WTC11 (cell line): Measurements from ENCODE around the gene EXO5. TPM values are rescaled to one million over a fixed set of nuclear protein-coding genes. Genes with fewer than 3 reads are reported as not detected.
A peak's percentile ranks its signal among the peaks of the same experiment; 100 is the strongest.

Experiments
- ATAC-seq: fragments of 200-7000 bp; cut with Tn5 transposase; 2 replicates; pipeline ENCODE4 v1.10.0; 2021; ENCODE audit warnings: mild to moderate bottlenecking, moderate library complexity
- CTCF ChIA-PET: fragments of 300-600 bp; sonication (Branson Sonifier 250); formaldehyde crosslinking; loops from one replicate; lab custom pipeline; 2021; ENCODE audit warnings: antibody characterized with exemption; lab: Charles Lee
- POLR2A ChIA-PET: fragments of 350-600 bp; sonication (Branson Sonifier 250); formaldehyde crosslinking; loops from one replicate; lab custom pipeline; 2021; ENCODE audit warnings: antibody characterized with exemption; lab: Charles Lee
- DNase-seq: peaks from one replicate; pipeline ENCODE4 v3.0.0; 2021; ENCODE audit warnings: low spot score
- H3K27ac Mint-ChIP-seq: 2 replicates; pipeline ENCODE4 v1.8.0; 2021; ENCODE audit warnings: mixed read lengths
- H3K27me3 Mint-ChIP-seq: 2 replicates; pipeline ENCODE4 v1.8.0; 2021; ENCODE audit warnings: low read depth, mild to moderate bottlenecking, moderate library complexity, mixed read lengths
- H3K36me3 Mint-ChIP-seq: 2 replicates; pipeline ENCODE4 v1.8.0; 2021; ENCODE audit warnings: mixed read lengths
- H3K4me1 Mint-ChIP-seq: 2 replicates; pipeline ENCODE4 v1.8.0; 2022; ENCODE audit warnings: mixed read lengths
- H3K4me3 Mint-ChIP-seq: 2 replicates; pipeline ENCODE4 v1.8.0; 2021; ENCODE audit warnings: mild to moderate bottlenecking, moderate library complexity, mixed read lengths
- H3K9me3 Mint-ChIP-seq: 2 replicates; pipeline ENCODE4 v1.8.0; 2021; ENCODE audit warnings: mixed read lengths
- AFF4 ChIP-seq: sonication (generic); formaldehyde crosslinking; IDR thresholded peaks from 2 replicates; pipeline ENCODE4 v1.8.1; 2023; ENCODE audit warnings: mild to moderate bottlenecking, missing genetic modification reagents, borderline replicate concordance
- AR ChIP-seq: fragments of 250-450 bp; sonication (Bioruptor Pico); IDR thresholded peaks from 2 replicates; pipeline ENCODE4 v1.9.0; 2021; ENCODE audit warnings: mild to moderate bottlenecking
- ATF2 ChIP-seq: sonication (generic); formaldehyde crosslinking; IDR thresholded peaks from 2 replicates; pipeline ENCODE4 v1.8.1; 2022; ENCODE audit warnings: low read depth, missing genetic modification reagents, borderline replicate concordance
- ATF6 ChIP-seq: sonication (generic); formaldehyde crosslinking; IDR thresholded peaks from 2 replicates; pipeline ENCODE4 v1.8.1; 2023; ENCODE audit warnings: mild to moderate bottlenecking, missing genetic modification reagents
- CREB1 ChIP-seq: sonication (generic); formaldehyde crosslinking; IDR thresholded peaks from 2 replicates; pipeline ENCODE4 v1.8.0; 2023; ENCODE audit warnings: mild to moderate bottlenecking, missing genetic modification reagents
- CREM ChIP-seq: sonication (generic); formaldehyde crosslinking; IDR thresholded peaks from 2 replicates; pipeline ENCODE4 v1.8.1; 2022; ENCODE audit warnings: mild to moderate bottlenecking, missing genetic modification reagents, moderate library complexity
- CTCF ChIP-seq: fragments of 200-600 bp; IDR thresholded peaks from 2 replicates; pipeline ENCODE4 v1.8.0; 2022; ENCODE audit warnings: antibody characterized with exemption
- FOXK1 ChIP-seq: sonication (generic); formaldehyde crosslinking; IDR thresholded peaks from 2 replicates; pipeline ENCODE4 v1.8.0; 2022; ENCODE audit warnings: mild to moderate bottlenecking, moderate library complexity, missing genetic modification reagents
- MAX ChIP-seq: sonication (generic); formaldehyde crosslinking; IDR thresholded peaks from 2 replicates; pipeline ENCODE4 v1.8.0; 2022; ENCODE audit warnings: mild to moderate bottlenecking, missing genetic modification reagents
- RORB ChIP-seq: fragments of 250-450 bp; sonication (Bioruptor Pico); IDR thresholded peaks from 2 replicates; pipeline ENCODE4 v1.9.0; 2021; ENCODE audit warnings: mild to moderate bottlenecking
- SP1 ChIP-seq: sonication (generic); formaldehyde crosslinking; conservative IDR thresholded peaks from 2 replicates; pipeline ENCODE4 v1.8.1; 2022; ENCODE audit warnings: missing genetic modification reagents
- ZNF232 ChIP-seq: sonication (generic); formaldehyde crosslinking; IDR thresholded peaks from 2 replicates; pipeline ENCODE4 v1.8.0; 2022; ENCODE audit warnings: mild to moderate bottlenecking, missing genetic modification reagents
- ZNF281 ChIP-seq: sonication (generic); formaldehyde crosslinking; IDR thresholded peaks from 2 replicates; pipeline ENCODE4 v1.8.0; 2023; ENCODE audit warnings: mild to moderate bottlenecking, missing genetic modification reagents
- ZNF512 ChIP-seq: sonication (generic); formaldehyde crosslinking; IDR thresholded peaks from 2 replicates; pipeline ENCODE4 v1.8.1; 2022; ENCODE audit warnings: missing genetic modification reagents, borderline replicate concordance
- total RNA-seq: library from RNA; stranded (reverse); gene quantifications from 3 replicates; pipeline ENCODE4 v1.2.3, GENCODE V29; 2021

The EXO5 gene
- total RNA-seq, 1 experiment from 2014 or later = 5.5 TPM

GRCh38 chr1:40530735-40531380 is 22.3 kb downstream of the EXO5 start:
- H3K36me3 Mint-ChIP-seq = peaks cover 13% of the 10 kb centered on the region
- POLR2A ChIA-PET = interaction anchor here (0.6 to 1.6 kb wide), 4 partner anchors 10 to 54 kb away, joined by 3 to 5 read pairs (median 4); partner anchors contain the start of genes EXO5 and ZFP69
- peak overlapping the region; percentile 97 for H3K4me3 Mint-ChIP-seq
- no peak for DNase-seq
- peaks cover 15% of the 10 kb centered on the region for H3K27me3 Mint-ChIP-seq
- H3K27ac Mint-ChIP-seq = peak overlapping the region; percentile 94
- TF ChIP-seq ATF2 (no peak), AR (CRISPR knock-in tag) (no peak), AFF4 (no peak), RORB (CRISPR knock-in tag) (no peak)
- H3K4me1 Mint-ChIP-seq = peaks cover 12% of the 10 kb centered on the region
- peaks cover 7% of the 10 kb centered on the region for H3K9me3 Mint-ChIP-seq
- CTCF ChIA-PET = interaction anchor here (0.6 to 2.4 kb wide), 8 partner anchors 9 to 216 kb away, joined by 3 to 15 read pairs (median 5); partner anchors contain the start of genes EXO5 and ZFP69B
- no peak for ATAC-seq

GRCh38 chr1:40531381-40532061 is 23.0 kb downstream of the EXO5 start, which contains the start of gene ZNF684:
ZNF684 (plus strand) TSS chr1:40531637; CDS start chr1:40533167, 1,530 bp downstream.
- Mint-ChIP-seq H3K36me3 (peaks cover 11% of the 10 kb centered on the region), H3K4me1 (peaks cover 12% of the 10 kb centered on the region), H3K27ac (peak within 1 kb of the TSS; percentile 94), H3K4me3 (peak within 1 kb of the TSS; percentile 97)
- peak; percentile 80 for DNase-seq
- CTCF ChIA-PET = interaction anchor here (0.6 to 2.4 kb wide), 16 partner anchors 9 to 318 kb away, joined by 3 to 15 read pairs (median 5); partner anchors contain the start of genes EXO5 and ZFP69B
- TF ChIP-seq MAX (CRISPR knock-in tag) (peak; percentile 49; the same call in 1 of the 2 replicates), CTCF (no peak), CREM (CRISPR knock-in tag) (peak; percentile 74; the same call in 1 of the 2 replicates), ZNF232 (CRISPR knock-in tag) (peak; percentile 79; the same call in 1 of the 2 replicates), SP1 (0 out of 2 replicates have a peak, but pooled peaks have one; percentile 57), ZNF512 (CRISPR knock-in tag) (0 out of 2 replicates have a peak, but pooled peaks have one; percentile 23), ZNF281 (0 out of 2 replicates have a peak, but pooled peaks have one; percentile 51), CREB1 (CRISPR knock-in tag) (peak; percentile 62; the same call in 1 of the 2 replicates), FOXK1 (CRISPR knock-in tag) (0 out of 2 replicates have a peak, but pooled peaks have one; percentile 31), ATF6 (CRISPR knock-in tag) (no peak)
- TF ChIP-seq, all 79 proteins: peak for 8
- peak; percentile 99 for ATAC-seq
- Mint-ChIP-seq H3K9me3 (0 out of 2 replicates have a peak, but pooled peaks cover under 1% of the 10 kb centered on the region), H3K27me3 (peaks cover 10% of the 10 kb centered on the region)
- POLR2A ChIA-PET = interaction anchor here (0.6 to 1.6 kb wide), 6 partner anchors 9 to 55 kb away, joined by 3 to 5 read pairs (median 4); partner anchors contain the start of genes EXO5 and ZFP69
